ENCODE measurements around the gene ADD2. TPM values are rescaled to one million over a fixed set of nuclear protein-coding genes. Genes with fewer than 3 reads are reported as not detected.

ADD2 gene, protein sequence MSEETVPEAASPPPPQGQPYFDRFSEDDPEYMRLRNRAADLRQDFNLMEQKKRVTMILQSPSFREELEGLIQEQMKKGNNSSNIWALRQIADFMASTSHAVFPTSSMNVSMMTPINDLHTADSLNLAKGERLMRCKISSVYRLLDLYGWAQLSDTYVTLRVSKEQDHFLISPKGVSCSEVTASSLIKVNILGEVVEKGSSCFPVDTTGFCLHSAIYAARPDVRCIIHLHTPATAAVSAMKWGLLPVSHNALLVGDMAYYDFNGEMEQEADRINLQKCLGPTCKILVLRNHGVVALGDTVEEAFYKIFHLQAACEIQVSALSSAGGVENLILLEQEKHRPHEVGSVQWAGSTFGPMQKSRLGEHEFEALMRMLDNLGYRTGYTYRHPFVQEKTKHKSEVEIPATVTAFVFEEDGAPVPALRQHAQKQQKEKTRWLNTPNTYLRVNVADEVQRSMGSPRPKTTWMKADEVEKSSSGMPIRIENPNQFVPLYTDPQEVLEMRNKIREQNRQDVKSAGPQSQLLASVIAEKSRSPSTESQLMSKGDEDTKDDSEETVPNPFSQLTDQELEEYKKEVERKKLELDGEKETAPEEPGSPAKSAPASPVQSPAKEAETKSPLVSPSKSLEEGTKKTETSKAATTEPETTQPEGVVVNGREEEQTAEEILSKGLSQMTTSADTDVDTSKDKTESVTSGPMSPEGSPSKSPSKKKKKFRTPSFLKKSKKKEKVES
- 10 to 100 TPM; 16.8 to 19.5 TPM for total RNA-seq

DNA sequence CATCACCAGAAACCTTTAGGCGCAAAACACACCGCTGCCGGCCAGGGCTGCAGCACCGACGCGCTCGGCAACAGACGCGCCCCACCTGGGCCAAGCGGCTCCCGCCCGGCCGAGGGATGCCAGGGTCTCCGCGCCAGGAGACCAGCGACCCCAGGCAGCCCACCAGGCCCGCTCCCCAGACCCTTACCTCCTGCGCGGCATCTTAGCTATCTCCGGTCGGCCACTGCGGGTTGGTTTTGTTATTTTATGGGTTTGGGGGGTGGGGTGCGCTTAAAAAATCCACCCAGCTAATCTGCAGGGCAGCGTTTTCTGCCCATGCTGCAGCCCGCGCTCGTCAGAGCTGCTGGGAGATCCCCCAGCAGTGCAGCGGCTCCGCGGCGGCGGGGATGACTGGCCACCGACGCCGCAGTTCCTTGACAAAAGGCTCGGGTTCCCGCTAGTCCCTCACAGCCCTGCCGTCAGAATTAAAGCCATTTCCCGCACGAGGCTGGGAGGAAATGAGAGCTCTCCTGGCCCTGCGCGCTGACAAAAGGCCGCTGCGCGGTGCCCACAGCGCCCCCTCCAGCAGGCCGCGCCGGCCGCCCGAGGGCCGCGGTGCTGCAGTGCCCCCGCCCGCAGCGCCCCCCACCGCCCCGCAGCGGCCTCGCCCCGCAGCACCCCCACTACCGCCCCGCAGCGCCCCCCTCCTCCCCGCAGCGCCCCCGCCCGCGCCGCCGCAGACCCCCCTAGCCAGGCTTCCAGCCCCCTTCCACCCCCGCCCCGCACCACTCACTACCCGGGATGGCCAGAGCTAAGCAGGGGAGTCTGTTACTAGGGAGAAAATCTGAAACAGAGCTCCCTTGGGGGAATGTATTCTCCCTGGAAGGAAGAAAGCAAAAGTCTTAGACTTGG lies at the start of gene ADD2:
TSS of gene ADD2 (minus strand) at position 502 of the 891 bp plus-strand sequence. CDS start 61,792 bp downstream, outside the sequence.
- peak within 1 kb of the TSS; percentile 81 for H3K27ac Mint-ChIP-seq
- no peaks in the 10 kb centered on the region for H3K36me3 Mint-ChIP-seq (ENCODE audit: low read depth)
- peaks cover 35% of the 10 kb centered on the region for H3K27me3 Mint-ChIP-seq
- H3K4me1 Mint-ChIP-seq, result peaks cover 23% of the 10 kb centered on the region
- DNase-seq, result peak; percentile 48
- POLR2A ChIA-PET, result interaction anchor here (0.7 kb wide), 1 partner anchor 79 kb away, joined by 3 read pairs; no protein-coding TSS in a partner anchor
- H3K9me3 Mint-ChIP-seq, result no peaks in the 10 kb centered on the region
- H3K4me3 Mint-ChIP-seq, result peak within 1 kb of the TSS; percentile 80
- CTCF ChIA-PET, result interaction anchor here (0.7 to 1.7 kb wide), 9 partner anchors 9 to 181 kb away, joined by 3 to 7 read pairs (median 3); no protein-coding TSS in a partner anchor

DNA sequence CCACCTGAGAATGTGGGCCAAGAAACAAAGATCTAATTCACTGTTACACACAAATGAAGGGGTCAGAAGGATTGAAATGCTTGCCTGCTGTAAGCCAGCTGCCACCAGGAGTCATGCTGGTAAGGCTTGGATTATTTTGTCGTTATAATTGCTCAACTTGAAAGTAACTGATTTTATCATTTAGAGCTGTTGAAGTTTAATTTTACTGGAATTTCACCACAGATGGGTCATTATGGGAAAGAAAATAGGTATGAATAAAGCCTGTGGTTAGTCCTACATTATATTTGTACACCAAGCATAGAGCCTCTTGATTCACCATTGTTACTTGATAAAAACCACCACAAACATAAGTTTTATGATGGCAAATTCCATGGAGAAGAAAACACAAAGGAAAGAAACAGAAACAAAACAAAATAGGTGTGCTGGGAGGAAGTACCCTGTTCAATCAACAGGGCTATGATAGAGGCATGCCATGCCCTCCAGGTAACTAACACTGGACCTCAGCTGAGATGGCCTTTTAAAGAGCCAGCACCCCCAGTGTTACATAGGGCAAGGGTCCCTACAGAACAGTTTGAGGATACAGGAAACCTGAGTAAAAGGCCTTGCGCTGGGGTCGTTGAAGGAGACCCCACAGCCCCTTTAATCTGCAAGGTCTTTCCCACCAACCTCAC lies 49.4 kb upstream of the ADD2 start:
- H3K27me3 Mint-ChIP-seq, result no peaks in the 10 kb centered on the region
- CTCF ChIA-PET, result interaction anchor here (1.0 kb wide), 1 partner anchor 13 kb away, joined by 3 read pairs; no protein-coding TSS in a partner anchor

GRCh38 chr2:70816726-70817125 lies 48.7 kb upstream of the ADD2 start:
- ChIA-PET POLR2A (no interaction called here), CTCF (interaction anchor here (1.0 to 1.3 kb wide), 2 partner anchors 14 to 18 kb away, joined by 3 read pairs; no protein-coding TSS in a partner anchor)

More for the DNA sequence above, 49.4 kb upstream of the ADD2 start:
- H3K9me3 Mint-ChIP-seq, result no peaks in the 10 kb centered on the region
- no peak overlapping the region for H3K4me3 Mint-ChIP-seq
- H3K36me3 Mint-ChIP-seq (ENCODE audit: low read depth), result no peaks in the 10 kb centered on the region
- DNase-seq, result no peak
- POLR2A ChIA-PET, result no interaction called here
- peaks cover 7% of the 10 kb centered on the region for H3K4me1 Mint-ChIP-seq
- no peak overlapping the region for H3K27ac Mint-ChIP-seq

GRCh38 chr2:70808983-70809958 lies 41.3 kb upstream of the ADD2 start:
- POLR2A ChIA-PET, result no interaction called here
- CTCF ChIA-PET, result interaction anchor here (0.8 to 1.4 kb wide), 4 partner anchors 13 to 139 kb away, joined by 3 read pairs; partner anchors contain the start of gene ADD2
- no peak for DNase-seq

More at GRCh38 chr2:70816726-70817125, 48.7 kb upstream of the ADD2 start:
- Mint-ChIP-seq H3K9me3 (no peaks in the 10 kb centered on the region), H3K4me3 (no peak overlapping the region), H3K27me3 (no peaks in the 10 kb centered on the region), H3K36me3 (ENCODE audit: low read depth) (no peaks in the 10 kb centered on the region), H3K4me1 (peaks cover 7% of the 10 kb centered on the region), H3K27ac (no peak overlapping the region)
- no peak for DNase-seq

GRCh38 chr2:70807828-70808118 lies 39.8 kb upstream of the ADD2 start:
- POLR2A ChIA-PET, result no interaction called here
- Mint-ChIP-seq H3K4me3 (no peak overlapping the region), H3K27me3 (peaks cover 2% of the 10 kb centered on the region), H3K4me1 (no peaks in the 10 kb centered on the region), H3K36me3 (ENCODE audit: low read depth) (no peaks in the 10 kb centered on the region), H3K27ac (no peak overlapping the region), H3K9me3 (no peaks in the 10 kb centered on the region)
- no peak for DNase-seq
- CTCF ChIA-PET, result interaction anchor here (1.1 kb wide), 1 partner anchor 11 kb away, joined by 5 read pairs; no protein-coding TSS in a partner anchor

More at GRCh38 chr2:70808983-70809958, 41.3 kb upstream of the ADD2 start:
- no peak overlapping the region for H3K4me3 Mint-ChIP-seq
- no peaks in the 10 kb centered on the region for H3K9me3 Mint-ChIP-seq
- no peaks in the 10 kb centered on the region for H3K36me3 Mint-ChIP-seq (ENCODE audit: low read depth)
- no peaks in the 10 kb centered on the region for H3K4me1 Mint-ChIP-seq
- no peak overlapping the region for H3K27ac Mint-ChIP-seq
- H3K27me3 Mint-ChIP-seq, result peaks cover 2% of the 10 kb centered on the region

GRCh38 chr2:70807102-70807827 lies 39.3 kb upstream of the ADD2 start:
- no peaks in the 10 kb centered on the region for H3K36me3 Mint-ChIP-seq (ENCODE audit: low read depth)
- no peak for DNase-seq
- POLR2A ChIA-PET, result no interaction called here
- peaks cover 2% of the 10 kb centered on the region for H3K27me3 Mint-ChIP-seq
- no peaks in the 10 kb centered on the region for H3K9me3 Mint-ChIP-seq
- CTCF ChIA-PET, result interaction anchor here (0.7 to 1.1 kb wide), 2 partner anchors 10 to 39 kb away, joined by 3 to 5 read pairs; partner anchors contain the start of gene ADD2
- H3K27ac Mint-ChIP-seq, result no peak overlapping the region
- H3K4me3 Mint-ChIP-seq, result no peak overlapping the region
- no peaks in the 10 kb centered on the region for H3K4me1 Mint-ChIP-seq

GRCh38 chr2:70806620-70807019 lies 38.6 kb upstream of the ADD2 start:
- DNase-seq, result no peak
- Mint-ChIP-seq H3K4me3 (no peak overlapping the region), H3K9me3 (no peaks in the 10 kb centered on the region), H3K4me1 (no peaks in the 10 kb centered on the region), H3K27ac (no peak overlapping the region), H3K36me3 (ENCODE audit: low read depth) (no peaks in the 10 kb centered on the region), H3K27me3 (peaks cover 2% of the 10 kb centered on the region)
- CTCF ChIA-PET, result interaction anchor here (0.7 to 1.1 kb wide), 2 partner anchors 10 to 39 kb away, joined by 3 to 5 read pairs; partner anchors contain the start of gene ADD2
- POLR2A ChIA-PET, result no interaction called here

DNA sequence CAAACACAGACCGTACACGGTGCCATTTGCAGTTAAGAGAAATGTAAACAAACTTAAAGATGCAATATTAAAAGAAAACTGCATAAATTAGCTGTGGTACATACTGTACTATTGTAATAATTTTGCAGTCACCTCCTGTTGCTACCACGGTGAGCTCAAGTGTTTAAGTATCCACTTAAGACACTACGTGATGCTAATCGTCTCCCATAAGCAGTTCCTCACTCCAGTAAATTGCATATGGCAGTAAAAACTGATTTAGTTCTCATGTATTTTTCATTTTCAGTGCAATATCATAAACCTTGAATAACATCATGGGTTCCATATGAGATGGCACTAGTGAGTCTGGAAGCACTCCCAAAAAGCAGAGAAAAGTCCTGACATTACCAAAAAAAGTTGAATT lies 38.0 kb upstream of the ADD2 start:
- POLR2A ChIA-PET, result no interaction called here

GRCh38 chr2:70801607-70802263 lies 33.7 kb upstream of the ADD2 start:
- Mint-ChIP-seq H3K9me3 (peaks cover 7% of the 10 kb centered on the region), H3K36me3 (ENCODE audit: low read depth) (no peaks in the 10 kb centered on the region), H3K27ac (no peak overlapping the region), H3K4me1 (no peaks in the 10 kb centered on the region), H3K4me3 (no peak overlapping the region), H3K27me3 (peaks cover 9% of the 10 kb centered on the region)
- ChIA-PET POLR2A (no interaction called here), CTCF (no interaction called here)
- DNase-seq, result no peak

More for the DNA sequence above, 38.0 kb upstream of the ADD2 start:
- Mint-ChIP-seq H3K27ac (no peak overlapping the region), H3K4me1 (no peaks in the 10 kb centered on the region), H3K36me3 (ENCODE audit: low read depth) (no peaks in the 10 kb centered on the region), H3K9me3 (no peaks in the 10 kb centered on the region), H3K4me3 (no peak overlapping the region), H3K27me3 (peaks cover 4% of the 10 kb centered on the region)
- DNase-seq, result no peak
- CTCF ChIA-PET, result no interaction called here

DNA sequence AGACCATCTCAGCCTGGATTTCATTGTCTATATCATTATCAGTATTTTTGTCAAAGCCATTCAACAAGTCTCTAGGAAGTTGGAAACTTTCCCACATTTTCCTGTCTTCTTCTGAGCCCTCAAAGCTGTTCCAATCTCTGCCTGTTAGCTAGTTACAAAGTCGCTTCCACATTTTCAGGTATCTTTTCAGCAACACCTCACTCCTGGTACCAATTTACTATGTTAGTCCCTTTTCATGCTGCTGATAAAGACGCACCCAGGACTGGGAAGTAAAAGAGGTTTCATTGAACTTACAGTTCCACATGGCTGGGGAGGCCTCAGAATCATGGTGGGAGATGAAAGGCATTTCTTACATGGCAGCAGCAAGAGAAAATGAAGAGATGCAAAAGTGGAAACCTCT lies 31.7 kb upstream of the ADD2 start:
- Mint-ChIP-seq H3K27ac (no peak overlapping the region), H3K4me1 (no peaks in the 10 kb centered on the region), H3K9me3 (peaks cover 7% of the 10 kb centered on the region), H3K27me3 (peaks cover 11% of the 10 kb centered on the region), H3K4me3 (no peak overlapping the region), H3K36me3 (ENCODE audit: low read depth) (no peaks in the 10 kb centered on the region)
- POLR2A ChIA-PET, result no interaction called here
- CTCF ChIA-PET, result no interaction called here
- no peak for DNase-seq

Data from activated CD4-positive, alpha-beta T cell treated with anti-CD3 and anti-CD28 coated beads, Interleukin-2, amount 10 ng/mL, durations not matched to agents 7 days and 5 days (primary cell).